GM13976 (cell line): ENCODE results near the gene RPS6KA2.
"Not testable (repeated sequence)": the region's sequence is repeated elsewhere in the genome, so short reads cannot be mapped to it uniquely, and the experiment has no call there.

Experiments
- DNase-seq: peaks from one replicate; pipeline ENCODE4 v3.0.0; 2012; ENCODE audit warnings: low spot score
- in situ Hi-C: fragments of 300-500 bp; cut with MboI; formaldehyde crosslinking; loops from one replicate; pipeline ENCODE4 v1.12.0; 2022; ENCODE audit warnings: low sequenced_read_pairs, mixed read lengths, inconsistent platforms; ENCODE audit not compliant: unreplicated experiment
- TF ChIP-seq, protein P1 (sequence below): IDR thresholded peaks from 2 replicates; pipeline ENCODE4 v1.5.1; 2012; ENCODE audit warnings: borderline replicate concordance, mild to moderate bottlenecking; ENCODE audit not compliant: insufficient read depth; ENCODE audit errors: extremely low read depth, missing control alignments, control extremely low read depth

Gene RPS6KA2

GRCh38 chr6:166538297-166539010 lies 88.6 kb downstream of the RPS6KA2 start:
- in situ Hi-C loops, result no loop called here
- TF ChIP-seq, protein P1, sequence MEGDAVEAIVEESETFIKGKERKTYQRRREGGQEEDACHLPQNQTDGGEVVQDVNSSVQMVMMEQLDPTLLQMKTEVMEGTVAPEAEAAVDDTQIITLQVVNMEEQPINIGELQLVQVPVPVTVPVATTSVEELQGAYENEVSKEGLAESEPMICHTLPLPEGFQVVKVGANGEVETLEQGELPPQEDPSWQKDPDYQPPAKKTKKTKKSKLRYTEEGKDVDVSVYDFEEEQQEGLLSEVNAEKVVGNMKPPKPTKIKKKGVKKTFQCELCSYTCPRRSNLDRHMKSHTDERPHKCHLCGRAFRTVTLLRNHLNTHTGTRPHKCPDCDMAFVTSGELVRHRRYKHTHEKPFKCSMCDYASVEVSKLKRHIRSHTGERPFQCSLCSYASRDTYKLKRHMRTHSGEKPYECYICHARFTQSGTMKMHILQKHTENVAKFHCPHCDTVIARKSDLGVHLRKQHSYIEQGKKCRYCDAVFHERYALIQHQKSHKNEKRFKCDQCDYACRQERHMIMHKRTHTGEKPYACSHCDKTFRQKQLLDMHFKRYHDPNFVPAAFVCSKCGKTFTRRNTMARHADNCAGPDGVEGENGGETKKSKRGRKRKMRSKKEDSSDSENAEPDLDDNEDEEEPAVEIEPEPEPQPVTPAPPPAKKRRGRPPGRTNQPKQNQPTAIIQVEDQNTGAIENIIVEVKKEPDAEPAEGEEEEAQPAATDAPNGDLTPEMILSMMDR, result no peak
- DNase-seq, result no peak

GRCh38 chr6:166534658-166535406 lies 92.2 kb downstream of the RPS6KA2 start:
- TF ChIP-seq, protein P1, result no peak
- no peak for DNase-seq
- in situ Hi-C loops, result no loop called here

GRCh38 chr6:166533205-166533824 lies 93.7 kb downstream of the RPS6KA2 start:
- in situ Hi-C loops, result no loop called here
- DNase-seq, result no peak
- TF ChIP-seq, protein P1, result no peak

DNA sequence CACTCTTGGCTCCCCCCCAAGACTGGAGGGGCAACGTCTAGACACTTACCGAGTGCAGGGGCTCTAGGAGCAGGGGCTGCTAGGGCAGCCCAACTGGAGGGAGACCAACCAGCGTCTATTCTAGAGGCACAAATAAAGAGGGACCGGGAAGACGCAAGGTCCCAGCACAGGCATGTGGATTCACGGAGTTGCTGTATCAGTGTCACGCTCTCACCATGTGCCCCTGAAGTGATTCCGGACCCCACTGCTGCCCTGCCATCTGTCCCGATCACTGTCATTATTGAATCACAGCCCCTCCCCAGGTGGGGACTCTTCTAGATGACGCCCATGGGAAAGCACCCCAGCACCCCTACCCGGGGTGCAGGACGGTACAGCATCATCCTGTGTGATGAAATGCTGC lies 94.7 kb downstream of the RPS6KA2 start:
- in situ Hi-C loops, result no loop called here
- TF ChIP-seq, protein P1, result no peak
- no peak for DNase-seq

- TF ChIP-seq, protein P1, result no peak
- in situ Hi-C loops, result no loop called here
- DNase-seq, result no peak
Measured at GRCh38 chr6:166530211-166531095, 96.6 kb downstream of the RPS6KA2 start.

DNA sequence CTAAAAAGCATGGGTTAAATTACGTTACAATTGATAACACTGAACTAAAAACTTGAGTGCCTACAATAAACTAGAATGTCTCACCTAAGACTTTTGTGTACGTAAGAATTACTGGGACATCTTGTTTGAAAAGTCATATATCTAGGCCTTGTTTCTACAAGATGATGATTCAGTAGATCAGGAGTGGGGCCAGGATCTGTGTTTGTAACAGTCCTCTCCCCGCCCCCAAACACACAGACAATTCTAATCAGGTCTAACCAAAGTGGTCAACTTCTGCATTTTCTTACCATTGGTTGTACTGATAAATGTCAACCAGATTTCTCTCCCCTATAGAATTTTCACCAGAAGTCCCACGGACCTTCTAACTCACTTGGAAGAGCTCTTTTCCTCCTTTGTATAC lies 97.5 kb downstream of the RPS6KA2 start:
- TF ChIP-seq, protein P1, result no peak
- DNase-seq, result no peak
- in situ Hi-C loops, result no loop called here

- in situ Hi-C loops, DNase-seq: not testable (repeated sequence)
Measured at GRCh38 chr6:166529058-166529457, 98.0 kb downstream of the RPS6KA2 start.
